K562 (cell line): ENCODE results near the gene CLTC. TPM values are rescaled to one million over a fixed set of nuclear protein-coding genes. Genes with fewer than 3 reads are reported as not detected.

Experiments
- ARID1B ChIP-seq: fragments of 450-650 bp; IDR thresholded peaks from 2 replicates; pipeline ENCODE4 v1.6.1; 2016; ENCODE audit warnings: antibody characterized with exemption, mild to moderate bottlenecking, inconsistent platforms
- ARID3A ChIP-seq: IDR thresholded peaks from 2 replicates; pipeline ENCODE4 v1.6.1; 2012; ENCODE audit warnings: low read depth, low read length, improper control_type of control experiment, borderline replicate concordance
- ASH1L ChIP-seq: fragments of 450-650 bp; IDR thresholded peaks from 2 replicates; pipeline ENCODE4 v1.6.1; 2018; ENCODE audit warnings: borderline replicate concordance, mild to moderate bottlenecking, low read depth; ENCODE audit not compliant: partially characterized antibody
- ATF3 ChIP-seq, 2 experiments: fragments of 450-650 bp in 1 of 2; sonication (generic) in 1 of 2; formaldehyde crosslinking in 1 of 2; IDR thresholded peaks in 1 of 2; conservative IDR thresholded peaks in 1 of 2; 2 replicates each; pipeline versions ENCODE4 v1.6.1 to v1.8.1; 2016 to 2023; ENCODE audit warnings: mild to moderate bottlenecking in 2 of 2, moderate library complexity in 2 of 2, inconsistent platforms in 1 of 2, missing genetic modification reagents in 1 of 2
- EZH2 ChIP-seq: IDR thresholded peaks from 2 replicates; pipeline ENCODE4 v1.6.1; 2012; ENCODE audit warnings: low read depth, mild to moderate bottlenecking, inconsistent platforms, low read length, borderline replicate concordance
- FOXK1 ChIP-seq: sonication (generic); formaldehyde crosslinking; IDR thresholded peaks from 2 replicates; pipeline ENCODE4 v1.8.0; 2022; ENCODE audit warnings: missing genetic modification reagents, mild to moderate bottlenecking, borderline replicate concordance
- GABPA ChIP-seq: fragments of 200-800 bp; sonication (Bioruptor generic); conservative IDR thresholded peaks from 2 replicates; pipeline ENCODE4 v1.6.1; 2016; ENCODE audit warnings: low read depth, missing genetic modification characterization, missing compliant biosample characterization
- HNRNPL ChIP-seq: fragments of 200-400 bp; formaldehyde crosslinking; IDR thresholded peaks from 2 replicates; pipeline ENCODE4 v1.6.1; 2017; ENCODE audit warnings: low read depth, mild to moderate bottlenecking, low read length
- JUN ChIP-seq, 2 experiments: sonication (generic) in 1 of 2; formaldehyde crosslinking in 1 of 2; IDR thresholded peaks; 2 replicates each; pipeline versions ENCODE4 v1.6.1 to v1.8.0; 2012 to 2022; ENCODE audit warnings: borderline replicate concordance in 2 of 2, mild to moderate bottlenecking in 2 of 2, improper control_type of control experiment in 1 of 2, low read depth in 1 of 2, low read length in 1 of 2, missing genetic modification reagents in 1 of 2
- LEF1 ChIP-seq: fragments of 450-650 bp; IDR thresholded peaks from 2 replicates; pipeline ENCODE4 v1.6.1; 2016; ENCODE audit warnings: mild to moderate bottlenecking
- MAZ ChIP-seq, 2 experiments: fragments of 450-650 bp in 1 of 2; sonication (generic) in 1 of 2; formaldehyde crosslinking; IDR thresholded peaks in 1 of 2; conservative IDR thresholded peaks in 1 of 2; 2 replicates each; pipeline versions ENCODE4 v1.4.0 to v1.5.0; 2020; ENCODE audit warnings: mild to moderate bottlenecking in 1 of 2, missing genetic modification reagents in 1 of 2
- NEUROD1 ChIP-seq: fragments of 150-350 bp; IDR thresholded peaks from 2 replicates; pipeline ENCODE4 v1.6.1; 2014; ENCODE audit warnings: borderline replicate concordance, low read length, low read depth; ENCODE audit not compliant: partially characterized antibody
- SMARCC2 ChIP-seq: fragments of 450-650 bp; IDR thresholded peaks from 2 replicates; pipeline ENCODE4 v1.6.1; 2017; ENCODE audit warnings: antibody characterized with exemption, moderate library complexity, mild to moderate bottlenecking, low read depth
- TAF9B ChIP-seq: fragments of 450-650 bp; IDR thresholded peaks from 2 replicates; pipeline ENCODE4 v1.6.1; 2018; ENCODE audit warnings: mild to moderate bottlenecking; ENCODE audit not compliant: partially characterized antibody
- ZBTB33 ChIP-seq: sonication (generic); formaldehyde crosslinking; IDR thresholded peaks from 2 replicates; pipeline ENCODE4 v1.8.1; 2023; ENCODE audit warnings: mild to moderate bottlenecking, missing genetic modification reagents
- ZNF239 ChIP-seq: fragments of 250-450 bp; sonication (Bioruptor Pico); IDR thresholded peaks from 2 replicates; pipeline ENCODE4 v1.4.0; 2020; ENCODE audit warnings: mild to moderate bottlenecking
- ZNF395 ChIP-seq: fragments of 200-800 bp; sonication (Bioruptor generic); IDR thresholded peaks from 2 replicates; pipeline ENCODE4 v1.6.1; 2017; ENCODE audit warnings: missing genetic modification characterization, missing compliant biosample characterization
- ZNF507 ChIP-seq: conservative IDR thresholded peaks from 2 replicates; pipeline ENCODE4 v1.6.1; 2017; ENCODE audit warnings: missing genetic modification characterization, missing compliant biosample characterization
- ZNF57 ChIP-seq: fragments of 450-650 bp; formaldehyde crosslinking; IDR thresholded peaks from 2 replicates; pipeline ENCODE4 v1.4.0; 2020; ENCODE audit warnings: mild to moderate bottlenecking, moderate library complexity
- ZNF589 ChIP-seq: fragments of 200-800 bp; sonication (Bioruptor generic); IDR thresholded peaks from 2 replicates; pipeline ENCODE4 v1.6.1; 2016; ENCODE audit warnings: low read depth, missing genetic modification characterization, missing compliant biosample characterization
- ZNF766 ChIP-seq: fragments of 200-800 bp; sonication (Bioruptor generic); conservative IDR thresholded peaks from 2 replicates; pipeline ENCODE4 v1.6.1; 2016; ENCODE audit warnings: missing genetic modification characterization, missing compliant biosample characterization
- polyA plus RNA-seq, 8 experiments: library from polyadenylated mRNA; depleted of rRNA in 4 of 8; stranded (reverse) in 5 of 8; unstranded in 3 of 8; fragments of >200 nt; fragmentation: Nextera tagmentation in 2 of 8; fragmentation: Illumina TruSeq in 1 of 8; extraction: Ambion mirVana in 2 of 8; extraction: Trizol in 1 of 8; gene quantifications; 2 replicates each; pipeline versions ENCODE4 v1.2.1 to v1.2.3, GENCODE V29; 2011 to 2014; ENCODE audit warnings: inconsistent platforms in 1 of 8, missing spikeins in 1 of 8
- total RNA-seq, 7 experiments: library from RNA; depleted of rRNA in 6 of 7; stranded (reverse); fragments of >200 nt in 6 of 7; fragmentation: Illumina TruSeq in 2 of 7; extraction: Trizol in 2 of 7; gene quantifications; 2 replicates each; pipeline versions ENCODE4 v1.2.1 to v1.2.3, GENCODE V29; 2011 to 2021; ENCODE audit warnings: low replicate concordance in 1 of 7

CLTC gene
- total and polyA plus RNA-seq, 9 of the 15 experiments (the other 6 are each of a cell fraction or from before 2014, with no cell fraction given): 115 to 267 (median 174) TPM

- TF ChIP-seq ATF3 (IDR thresholded peaks at IDR 0.05) (peak; percentile 15; the same call in 1 of the 2 replicates), ATF3 (CRISPR knock-in tag; conservative IDR thresholded peaks at IDR 0.05) (no peak), LEF1 (no peak), TAF9B (no peak), ZBTB33 (CRISPR knock-in tag) (no peak), ZNF239 (CRISPR knock-in tag) (no peak), ARID1B (no peak), SMARCC2 (no peak; the same call in 1 of the 2 replicates), ZNF395 (CRISPR knock-in tag) (no peak), NEUROD1 (no peak), HNRNPL (no peak), ZNF507 (no peak), ZNF57 (no peak), ZNF766 (CRISPR knock-in tag) (no peak; the same call in 1 of the 2 replicates), FOXK1 (CRISPR knock-in tag) (no peak), MAZ (CRISPR knock-in tag; conservative IDR thresholded peaks at IDR 0.05 in 1 of 2, IDR thresholded peaks at IDR 0.05 in 1 of 2) (no peak), ZNF589 (CRISPR knock-in tag) (peak; percentile 68; the same call in 1 of the 2 replicates), EZH2 (no peak), ASH1L (no peak), JUN (IDR thresholded peaks at IDR 0.05; ENCODE audit: borderline replicate concordance, low read depth, low read length) (no peak), JUN (CRISPR knock-in tag; IDR thresholded peaks at IDR 0.05; ENCODE audit: borderline replicate concordance) (no peak), GABPA (no peak), ARID3A (no peak)
These were observed 2.5 kb upstream of the CLTC start (continued) for GRCh38 chr17:59617156-59617732.
